GM12875 (cell line): ENCODE data around the gene KIAA0232.

Experiments used
- H3K4me3 ChIP-seq: one replicate; pipeline ENCODE4 v1.5.1; 2011; ENCODE audit warnings: low read depth, low read length, control low read depth
- TF ChIP-seq, protein P1 (sequence below): IDR thresholded peaks from 2 replicates; pipeline ENCODE4 v1.5.1; 2011; ENCODE audit warnings: low read depth, mild to moderate bottlenecking, control low read depth, inconsistent platforms, low read length, moderate library complexity, borderline replicate concordance; ENCODE audit not compliant: insufficient read depth

The KIAA0232 gene

DNA sequence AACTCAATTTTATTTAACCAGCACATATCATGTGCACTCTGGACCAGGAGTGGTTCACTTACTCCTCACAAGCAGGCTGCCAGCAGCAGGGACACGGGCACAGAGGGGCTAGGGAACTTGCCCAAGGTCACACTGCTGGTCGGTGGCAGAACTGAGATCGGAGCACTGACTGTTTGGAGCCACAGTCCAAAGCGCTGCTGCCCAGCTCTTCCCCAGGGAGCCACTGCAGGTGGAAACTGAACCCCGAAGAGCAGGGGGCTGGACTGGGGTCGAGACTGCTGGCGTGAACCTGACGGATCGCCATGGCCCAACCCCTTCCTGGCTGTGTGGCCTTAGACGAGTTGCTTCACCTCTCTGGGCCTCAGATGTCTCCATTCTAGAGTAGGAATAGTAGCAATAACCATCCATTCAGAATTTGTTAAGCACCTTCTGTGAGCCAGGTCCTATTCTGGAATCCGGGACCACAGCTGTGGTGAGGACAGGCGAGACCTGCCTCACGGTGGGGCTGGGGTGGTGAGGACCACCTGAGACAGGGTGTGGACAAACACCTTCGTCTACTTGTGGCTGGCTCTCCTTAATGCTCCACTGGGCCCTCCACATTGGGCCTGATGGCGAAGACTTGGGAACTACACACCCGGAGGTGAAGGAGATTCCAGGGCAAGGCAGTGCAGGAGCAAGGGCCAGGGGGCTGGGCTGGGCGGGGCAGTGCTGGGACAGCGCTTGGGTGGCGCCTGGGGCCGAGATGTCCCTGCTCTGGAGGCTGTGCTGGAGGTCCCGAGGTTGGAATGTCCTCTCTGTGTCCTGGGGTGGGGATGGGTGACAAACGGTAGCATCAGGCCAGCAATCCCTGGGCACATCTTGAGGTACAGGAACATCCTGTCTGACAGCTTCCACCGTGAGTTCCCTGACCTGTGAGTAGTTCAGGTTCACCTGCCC lies 32.0 kb upstream of the KIAA0232 start:
- no peak overlapping the region for H3K4me3 ChIP-seq
- TF ChIP-seq, protein P1, sequence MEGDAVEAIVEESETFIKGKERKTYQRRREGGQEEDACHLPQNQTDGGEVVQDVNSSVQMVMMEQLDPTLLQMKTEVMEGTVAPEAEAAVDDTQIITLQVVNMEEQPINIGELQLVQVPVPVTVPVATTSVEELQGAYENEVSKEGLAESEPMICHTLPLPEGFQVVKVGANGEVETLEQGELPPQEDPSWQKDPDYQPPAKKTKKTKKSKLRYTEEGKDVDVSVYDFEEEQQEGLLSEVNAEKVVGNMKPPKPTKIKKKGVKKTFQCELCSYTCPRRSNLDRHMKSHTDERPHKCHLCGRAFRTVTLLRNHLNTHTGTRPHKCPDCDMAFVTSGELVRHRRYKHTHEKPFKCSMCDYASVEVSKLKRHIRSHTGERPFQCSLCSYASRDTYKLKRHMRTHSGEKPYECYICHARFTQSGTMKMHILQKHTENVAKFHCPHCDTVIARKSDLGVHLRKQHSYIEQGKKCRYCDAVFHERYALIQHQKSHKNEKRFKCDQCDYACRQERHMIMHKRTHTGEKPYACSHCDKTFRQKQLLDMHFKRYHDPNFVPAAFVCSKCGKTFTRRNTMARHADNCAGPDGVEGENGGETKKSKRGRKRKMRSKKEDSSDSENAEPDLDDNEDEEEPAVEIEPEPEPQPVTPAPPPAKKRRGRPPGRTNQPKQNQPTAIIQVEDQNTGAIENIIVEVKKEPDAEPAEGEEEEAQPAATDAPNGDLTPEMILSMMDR, result no peak

DNA sequence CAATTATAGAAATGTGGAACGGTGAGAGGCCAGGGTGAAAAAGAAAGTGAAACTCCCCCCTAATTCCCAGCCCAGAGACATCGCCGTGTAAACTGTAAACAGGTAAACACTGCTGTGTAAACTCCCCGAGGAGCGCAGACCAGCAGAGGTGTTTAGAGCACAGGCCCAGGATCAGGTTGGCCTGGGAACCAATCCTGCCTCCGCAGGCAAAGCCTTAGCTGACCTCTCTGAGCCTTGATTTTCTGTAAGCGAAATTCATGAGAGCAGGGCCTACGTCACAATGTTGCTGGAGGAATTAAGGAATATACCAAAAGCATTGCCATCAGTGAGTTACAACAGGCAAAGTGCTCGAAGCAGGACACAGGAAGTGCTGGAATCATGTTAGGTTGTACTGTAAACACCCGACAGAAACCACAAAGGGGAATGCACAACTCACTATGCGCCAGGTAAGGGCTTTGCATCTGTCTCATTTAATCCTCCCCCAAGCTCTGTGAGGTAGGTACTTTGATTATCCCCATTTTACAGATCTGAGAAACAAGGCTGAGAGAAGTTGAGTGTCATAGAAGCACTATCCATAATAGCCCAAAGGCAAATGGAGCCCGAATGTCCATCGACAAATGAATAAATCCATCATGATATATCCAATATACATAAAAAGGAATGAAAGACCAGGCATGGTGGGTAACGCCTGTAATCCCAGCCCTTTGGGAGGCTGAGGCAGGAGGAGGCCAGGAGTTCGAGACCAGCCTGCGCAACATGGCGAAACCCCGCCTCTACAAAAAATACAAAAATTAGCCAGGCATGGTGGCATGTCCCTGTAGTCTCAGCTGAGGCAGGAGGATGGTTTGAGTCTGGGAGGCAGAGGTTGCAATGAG lies 30.7 kb upstream of the KIAA0232 start:
- TF ChIP-seq, protein P1, result no peak
- no peak overlapping the region for H3K4me3 ChIP-seq

DNA sequence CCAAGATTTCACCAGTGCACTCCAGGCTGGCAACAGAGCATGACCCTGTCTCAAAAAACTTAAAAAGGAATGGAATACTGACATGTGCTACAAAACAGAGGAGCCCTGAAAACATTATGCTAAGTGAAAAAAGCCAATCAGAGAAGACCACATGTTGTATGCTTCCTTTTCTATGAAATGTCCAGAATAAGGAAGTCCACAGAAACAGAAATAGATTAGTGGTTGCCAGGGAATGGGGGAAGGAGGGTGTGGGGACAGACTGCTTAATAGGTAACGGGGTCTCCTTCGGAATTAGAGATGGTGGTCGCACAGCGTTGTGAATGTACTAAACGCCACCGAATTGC lies 30.1 kb upstream of the KIAA0232 start:
- TF ChIP-seq, protein P1, result no peak
- no peak overlapping the region for H3K4me3 ChIP-seq

DNA sequence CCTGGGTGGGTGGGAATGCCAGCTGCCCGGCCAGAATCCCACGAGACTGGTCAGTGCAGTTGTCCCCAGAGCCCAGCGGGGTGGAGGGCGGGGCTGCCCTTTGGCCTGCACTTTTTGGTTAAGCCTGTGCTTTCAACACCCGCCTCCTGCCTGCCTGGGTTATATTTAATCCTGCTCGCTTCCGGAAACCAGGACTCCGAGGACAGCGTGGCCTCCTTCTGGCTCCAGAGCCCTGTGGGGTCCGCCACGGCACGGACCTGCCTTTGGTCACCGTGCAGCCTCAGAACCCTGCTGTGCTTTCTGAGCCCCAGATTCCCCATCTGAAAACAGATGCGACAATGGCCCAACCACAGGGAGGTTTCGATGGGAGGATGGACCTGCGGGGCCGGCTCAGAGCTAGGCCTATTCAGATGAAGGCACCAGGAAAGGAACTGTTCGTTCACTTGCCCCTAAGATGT lies 29.4 kb upstream of the KIAA0232 start:
- H3K4me3 ChIP-seq, result no peak overlapping the region
- TF ChIP-seq, protein P1, result no peak

DNA sequence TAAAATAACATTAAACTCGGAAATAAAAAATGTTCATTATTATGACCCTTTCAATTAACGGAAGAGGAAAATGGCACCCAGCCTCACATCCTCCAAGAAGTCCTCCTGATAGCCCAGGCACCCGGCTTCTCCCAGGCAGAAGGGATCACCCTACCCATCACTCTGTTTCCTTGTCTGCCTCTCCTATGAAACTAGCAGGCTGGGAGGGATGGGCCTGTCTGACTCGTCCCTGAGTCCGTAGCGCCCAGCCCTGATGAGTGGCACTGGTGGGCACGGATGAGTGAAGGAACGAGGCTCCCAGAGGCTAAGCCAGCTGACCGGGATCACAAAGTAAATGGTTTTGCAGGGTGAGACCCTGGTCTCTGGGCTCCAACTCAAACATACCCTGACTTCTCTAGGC lies 28.6 kb upstream of the KIAA0232 start:
- TF ChIP-seq, protein P1, result no peak
- H3K4me3 ChIP-seq, result no peak overlapping the region

DNA sequence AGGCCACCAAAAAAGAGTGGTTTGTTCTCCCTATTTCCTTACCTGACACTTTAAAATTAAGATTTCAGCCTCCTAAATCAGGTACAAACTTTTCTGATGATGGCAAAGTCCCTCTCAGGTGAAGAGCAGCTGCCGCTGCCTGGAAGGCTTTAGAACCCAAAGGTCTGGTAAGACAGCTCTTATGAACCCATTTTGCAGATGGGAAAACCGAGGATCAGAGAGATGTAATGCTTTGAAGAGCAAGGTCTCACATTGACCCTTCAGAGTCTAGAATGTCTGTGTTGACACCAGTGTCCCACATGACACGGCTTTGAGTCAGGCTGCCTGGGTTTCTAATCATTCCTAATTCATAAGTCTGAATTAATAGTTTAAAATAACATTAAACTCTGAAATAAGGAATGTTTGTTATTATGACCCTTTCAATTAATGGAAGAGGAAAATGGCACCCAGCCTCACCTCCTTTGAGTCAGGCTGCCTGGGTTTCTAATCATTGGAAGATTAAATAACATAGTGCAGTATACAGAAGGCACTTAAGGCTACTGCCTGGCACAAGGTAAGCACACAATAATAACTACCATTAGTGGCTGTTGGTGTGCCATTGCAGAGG lies 27.9 kb upstream of the KIAA0232 start:
- no peak overlapping the region for H3K4me3 ChIP-seq
- TF ChIP-seq, protein P1, result no peak
